ENCODE results near the gene SLC44A1. TPM values are rescaled to one million over a fixed set of nuclear protein-coding genes. Genes with fewer than 3 reads are reported as not detected.
"Not testable (repeated sequence)": the region's sequence is repeated elsewhere in the genome, so short reads cannot be mapped to it uniquely, and the experiment has no call there.

Gene SLC44A1
- total RNA-seq, 6 donors from 2014 or later: 15.7 to 62.2 (median 44.6) TPM

DNA sequence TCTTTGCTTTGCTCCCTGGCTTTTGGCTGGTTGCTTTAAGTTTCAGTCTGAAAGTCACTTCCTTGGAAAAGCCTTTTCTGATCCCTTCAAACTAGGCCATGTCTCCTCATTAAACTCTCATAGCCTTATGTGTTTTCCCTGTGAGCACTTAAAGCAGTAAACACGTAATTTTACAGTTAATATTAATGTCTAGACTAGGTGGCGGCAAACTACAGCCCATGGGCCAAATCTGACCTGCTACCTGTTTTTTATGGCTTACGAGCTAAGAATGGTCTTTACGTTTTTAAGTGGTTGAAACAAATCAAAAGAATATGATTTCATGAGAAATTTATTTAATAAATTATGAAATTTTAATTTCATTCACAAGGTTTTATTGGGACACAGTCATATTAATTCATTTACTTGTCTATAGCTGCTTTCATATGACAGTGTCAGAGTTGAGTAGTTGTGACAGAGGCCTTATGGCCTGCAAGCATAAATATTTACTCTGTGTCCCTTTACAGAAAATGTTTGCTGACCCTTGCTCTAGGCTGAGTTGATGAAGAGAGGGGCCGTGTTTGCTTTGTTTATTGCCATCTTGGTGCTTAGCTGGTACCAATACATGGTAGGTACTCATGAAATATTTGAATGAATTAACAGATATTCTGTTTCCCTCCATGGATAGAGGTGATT, 7.4 kb downstream of the SLC44A1 start:
- DNase-seq (no peak), ATAC-seq (ENCODE audit: low FRiP score in 2 of 2) (no peak)
- H3K9me3 ChIP-seq: no peaks in the 10 kb centered on the region
- TF ChIP-seq POLR2AphosphoS5 (IDR thresholded peaks at IDR 0.05) (no peak), EP300 (IDR thresholded peaks at IDR 0.05) (no peak), POLR2A (IDR thresholded peaks at IDR 0.05) (no peak)
- TF ChIP-seq, protein P1, sequence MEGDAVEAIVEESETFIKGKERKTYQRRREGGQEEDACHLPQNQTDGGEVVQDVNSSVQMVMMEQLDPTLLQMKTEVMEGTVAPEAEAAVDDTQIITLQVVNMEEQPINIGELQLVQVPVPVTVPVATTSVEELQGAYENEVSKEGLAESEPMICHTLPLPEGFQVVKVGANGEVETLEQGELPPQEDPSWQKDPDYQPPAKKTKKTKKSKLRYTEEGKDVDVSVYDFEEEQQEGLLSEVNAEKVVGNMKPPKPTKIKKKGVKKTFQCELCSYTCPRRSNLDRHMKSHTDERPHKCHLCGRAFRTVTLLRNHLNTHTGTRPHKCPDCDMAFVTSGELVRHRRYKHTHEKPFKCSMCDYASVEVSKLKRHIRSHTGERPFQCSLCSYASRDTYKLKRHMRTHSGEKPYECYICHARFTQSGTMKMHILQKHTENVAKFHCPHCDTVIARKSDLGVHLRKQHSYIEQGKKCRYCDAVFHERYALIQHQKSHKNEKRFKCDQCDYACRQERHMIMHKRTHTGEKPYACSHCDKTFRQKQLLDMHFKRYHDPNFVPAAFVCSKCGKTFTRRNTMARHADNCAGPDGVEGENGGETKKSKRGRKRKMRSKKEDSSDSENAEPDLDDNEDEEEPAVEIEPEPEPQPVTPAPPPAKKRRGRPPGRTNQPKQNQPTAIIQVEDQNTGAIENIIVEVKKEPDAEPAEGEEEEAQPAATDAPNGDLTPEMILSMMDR (IDR thresholded peaks at IDR 0.05): no peak
- no peak overlapping the region for H3K27ac ChIP-seq
- H3K4me3 ChIP-seq: no peak overlapping the region
- no peaks in the 10 kb centered on the region for H3K36me3 ChIP-seq
- no peaks in the 10 kb centered on the region for H3K27me3 ChIP-seq
- WGBS, 2 donors: 78 to 83% methylated on average over 5 of the region's 5 CpGs
- peaks cover 0 to 19% (median 13%) of the 10 kb centered on the region in 4 donors for H3K4me1 ChIP-seq

DNA sequence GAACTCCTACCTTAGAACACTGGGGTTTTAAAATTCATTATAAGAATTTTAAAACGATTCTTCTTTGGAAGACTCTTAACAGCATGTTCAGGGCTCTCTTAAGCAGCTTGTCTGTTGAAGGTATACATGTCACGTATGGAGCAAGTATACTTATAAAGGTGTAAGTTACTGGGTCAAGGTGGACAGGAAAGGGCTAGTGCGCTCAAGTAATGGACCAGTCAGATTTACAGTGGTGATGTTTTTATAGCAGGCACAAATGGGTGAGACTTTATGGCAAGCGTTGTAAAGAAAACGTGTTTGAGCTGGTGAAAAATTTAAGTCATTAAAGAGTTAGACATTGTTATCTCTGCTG, 7.9 kb downstream of the SLC44A1 start:
- ATAC-seq (ENCODE audit: low FRiP score in 2 of 2) (no peak), DNase-seq (no peak)
- Histone ChIP-seq H3K27me3 (no peaks in the 10 kb centered on the region), H3K4me1 (peaks cover 0 to 19% (median 12%) of the 10 kb centered on the region in 4 donors), H3K9me3 (no peaks in the 10 kb centered on the region), H3K36me3 (no peaks in the 10 kb centered on the region), H3K4me3 (no peak overlapping the region), H3K27ac (no peak overlapping the region)
- no peak for TF ChIP-seq POLR2A (IDR thresholded peaks at IDR 0.05)
- TF ChIP-seq POLR2AphosphoS5 (IDR thresholded peaks at IDR 0.05): no peak
- TF ChIP-seq, protein P1 (IDR thresholded peaks at IDR 0.05): no peak
- no peak for TF ChIP-seq EP300 (IDR thresholded peaks at IDR 0.05)
- 87% methylated on average over 5 of the region's 5 CpGs for WGBS, 2 donors

DNA sequence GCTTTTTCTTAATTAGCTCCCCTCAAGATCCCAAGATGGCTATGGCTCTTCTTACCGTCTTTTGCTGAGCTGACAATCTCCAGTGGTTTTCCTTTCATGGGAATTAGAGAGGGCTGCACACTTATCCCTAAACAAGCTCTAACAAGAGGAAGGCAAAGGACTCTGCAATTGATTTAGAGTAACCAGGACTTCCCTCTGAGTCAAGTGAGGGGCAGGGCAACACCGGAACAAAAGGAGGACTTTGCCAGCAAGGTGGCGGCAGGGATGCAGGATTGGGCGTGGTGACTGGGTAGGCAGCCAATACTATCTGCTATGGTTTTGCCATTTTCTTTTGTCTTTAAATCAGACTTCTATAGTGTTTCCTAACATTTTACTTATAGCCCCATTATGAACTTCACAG, 9.8 kb downstream of the SLC44A1 start:
- Histone ChIP-seq H3K27me3 (no peaks in the 10 kb centered on the region), H3K4me3 (no peak overlapping the region), H3K36me3 (no peaks in the 10 kb centered on the region), H3K27ac (no peak overlapping the region), H3K9me3 (no peaks in the 10 kb centered on the region), H3K4me1 (peaks cover 13 to 32% (median 26%) of the 10 kb centered on the region in 4 donors)
- no peak for TF ChIP-seq POLR2A (IDR thresholded peaks at IDR 0.05)
- TF ChIP-seq POLR2AphosphoS5 (IDR thresholded peaks at IDR 0.05): no peak
- TF ChIP-seq, protein P1 (IDR thresholded peaks at IDR 0.05): no peak
- TF ChIP-seq EP300 (IDR thresholded peaks at IDR 0.05): no peak
- DNase-seq (no peak), ATAC-seq (ENCODE audit: low FRiP score in 2 of 2) (no peak)
- 63 to 72% methylated on average over 4 of the region's 4 CpGs for WGBS, 2 donors

DNA sequence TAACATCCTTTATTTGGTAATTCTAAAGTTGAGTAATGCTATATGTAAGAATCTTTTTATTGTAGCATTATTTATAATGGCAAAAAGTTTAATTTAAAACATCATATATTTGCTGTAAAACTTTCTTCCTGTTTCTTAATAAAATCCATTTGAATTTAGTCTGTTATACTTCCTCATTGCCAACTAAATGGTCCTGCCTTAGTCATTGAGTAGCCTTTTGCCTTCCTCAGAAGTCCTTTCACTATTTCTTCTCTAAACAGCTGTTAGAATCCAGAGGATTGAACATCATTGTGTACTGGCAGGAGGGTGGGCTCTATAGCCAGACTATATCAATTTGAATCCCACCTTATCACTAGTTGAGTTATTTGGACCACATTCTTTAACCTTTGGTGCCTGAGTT, 11.0 kb downstream of the SLC44A1 start:
- no peaks in the 10 kb centered on the region for H3K9me3 ChIP-seq
- TF ChIP-seq EP300 (IDR thresholded peaks at IDR 0.05) (no peak), POLR2AphosphoS5 (IDR thresholded peaks at IDR 0.05) (no peak), POLR2A (IDR thresholded peaks at IDR 0.05) (no peak)
- TF ChIP-seq, protein P1 (IDR thresholded peaks at IDR 0.05): no peak
- H3K4me1 ChIP-seq: peaks cover 19 to 42% (median 35%) of the 10 kb centered on the region in 4 donors
- DNase-seq (no peak), ATAC-seq (ENCODE audit: low FRiP score in 2 of 2) (no peak)
- H3K27me3 ChIP-seq: no peaks in the 10 kb centered on the region
- H3K27ac ChIP-seq: no peak overlapping the region
- no peak overlapping the region for H3K4me3 ChIP-seq
- H3K36me3 ChIP-seq: no peaks in the 10 kb centered on the region

DNA sequence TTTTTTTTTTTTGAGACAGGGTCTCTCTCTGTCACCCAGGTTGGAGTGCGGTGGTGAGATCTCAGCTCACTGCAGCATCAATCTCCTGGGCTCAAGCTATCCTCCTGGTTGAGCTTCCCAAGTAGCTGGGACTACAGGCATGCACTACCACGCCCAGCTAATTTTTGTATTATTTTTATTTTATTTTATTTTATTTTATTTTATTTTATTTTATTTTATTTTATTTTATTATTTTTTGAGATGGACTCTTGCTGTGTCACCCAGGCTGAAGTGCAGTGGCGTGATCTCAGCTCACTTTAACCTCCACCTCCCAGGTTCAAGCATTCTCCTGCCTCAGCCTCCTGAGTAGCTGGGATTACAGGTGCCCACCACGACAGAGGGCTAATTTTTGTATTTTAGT, 12.1 kb downstream of the SLC44A1 start:
- 97% methylated on average over 4 of the region's 4 CpGs for WGBS, 2 donors
- not testable (repeated sequence) for H3K27ac ChIP-seq; H3K36me3 ChIP-seq; DNase-seq; H3K4me3 ChIP-seq; H3K9me3 ChIP-seq; H3K27me3 ChIP-seq; ATAC-seq (ENCODE audit: low FRiP score in 2 of 2)
- peaks cover 19 to 50% (median 38%) of the 10 kb centered on the region in 4 donors for H3K4me1 ChIP-seq

All from upper lobe of left lung (tissue), 6 donors.